SIG-M5 treated with dmso at 0.1 percent for 504 hours (cell line): Measurements from ENCODE around the gene ASB18.

Experiments used
- DNase-seq: peaks from one replicate; lab custom pipeline; 2025; ENCODE audit not compliant: unreplicated experiment; lab: John Stamatoyannopoulos, UW

The ASB18 gene

GRCh38 chr2:236176951-236177350 is 87.3 kb downstream of the ASB18 start:
- DNase-seq: no peak

- no peak for DNase-seq
These were observed 87.8 kb downstream of the ASB18 start for GRCh38 chr2:236176417-236176816.

GRCh38 chr2:236175548-236176150 is 88.6 kb downstream of the ASB18 start:
- no peak for DNase-seq

- no peak for DNase-seq
These were observed 90.2 kb downstream of the ASB18 start for GRCh38 chr2:236173729-236174607.

GRCh38 chr2:236173036-236173728 is 91.0 kb downstream of the ASB18 start:
- no peak for DNase-seq

GRCh38 chr2:236172255-236173035 is 91.8 kb downstream of the ASB18 start:
- no peak for DNase-seq

- DNase-seq: no peak
These were observed 92.4 kb downstream of the ASB18 start for GRCh38 chr2:236171680-236172254.

GRCh38 chr2:236171181-236171679 is 93.0 kb downstream of the ASB18 start:
- DNase-seq: no peak

GRCh38 chr2:236170590-236171165 is 93.5 kb downstream of the ASB18 start:
- no peak for DNase-seq

- DNase-seq: no peak
These were observed 94.2 kb downstream of the ASB18 start for GRCh38 chr2:236169741-236170589.

GRCh38 chr2:236169151-236169721 is 95.0 kb downstream of the ASB18 start:
- DNase-seq: no peak

- DNase-seq: no peak
These were observed 95.8 kb downstream of the ASB18 start, which contains the start of gene GBX2 for GRCh38 chr2:236168110-236169080. GBX2 (minus strand) TSS chr2:236168386; CDS start chr2:236167971, 415 bp downstream.

GRCh38 chr2:236167297-236168109 is 96.7 kb downstream of the ASB18 start:
- DNase-seq: no peak

- DNase-seq: no peak
These were observed 97.4 kb downstream of the ASB18 start for GRCh38 chr2:236166796-236167296.

GRCh38 chr2:236165842-236166795 is 98.1 kb downstream of the ASB18 start:
- no peak for DNase-seq
